HEK293 (cell line): ENCODE results near the gene SSR1.

Experiments used
- CTCF ChIA-PET: fragments of 350-600 bp; formaldehyde crosslinking; extraction: SDS; loops from one replicate; lab custom pipeline; 2021; ENCODE audit warnings: antibody characterized with exemption; lab: Yijun Ruan, JAX
- POLR2A ChIA-PET: fragments of 300-600 bp; formaldehyde crosslinking; extraction: SDS; loops from one replicate; lab custom pipeline; 2020; ENCODE audit warnings: antibody characterized with exemption, inconsistent platforms; lab: Yijun Ruan, JAX
- H3K27ac ChIP-seq: fragments of 200-500 bp; sonication (Bioruptor generic); 2 replicates; pipeline ENCODE4 v1.5.1; 2014; ENCODE audit warnings: low read depth, low read length, control low read depth, inconsistent platforms; ENCODE audit errors: extremely low read depth
- H3K36me3 ChIP-seq, 2 experiments: fragments of 200-500 bp in 1 of 2; sonication (Bioruptor generic) in 1 of 2; 1 replicate in 1 of 2; 2 replicates in 1 of 2; pipeline ENCODE4 v1.5.1; 2014 to 2017; ENCODE audit warnings: inconsistent platforms in 2 of 2, low read length in 2 of 2; ENCODE audit not compliant: control insufficient read depth in 2 of 2, insufficient read depth in 1 of 2
- H3K4me1 ChIP-seq: fragments of 200-500 bp; sonication (Bioruptor generic); 2 replicates; pipeline ENCODE4 v1.5.1; 2014; ENCODE audit warnings: mild to moderate bottlenecking, low read length, inconsistent platforms; ENCODE audit not compliant: control insufficient read depth, insufficient read depth
- H3K4me3 ChIP-seq: 2 replicates; pipeline ENCODE4 v1.5.1; 2011; ENCODE audit warnings: low read depth, mild to moderate bottlenecking, control low read depth, low read length, moderate library complexity
- H3K9me3 ChIP-seq: fragments of 200-500 bp; sonication (Bioruptor generic); 2 replicates; pipeline ENCODE4 v1.5.1; 2014; ENCODE audit warnings: low read depth, low read length, inconsistent platforms; ENCODE audit not compliant: control insufficient read depth, insufficient read depth
- ZBTB20 ChIP-seq: fragments of 450-650 bp; formaldehyde crosslinking; IDR thresholded peaks from 2 replicates; pipeline ENCODE4 v1.5.1; 2016; ENCODE audit warnings: missing biosample characterization, missing genetic modification characterization
- ZEB2 ChIP-seq: fragments of 450-650 bp; formaldehyde crosslinking; IDR thresholded peaks from 2 replicates; pipeline ENCODE4 v1.5.1; 2016; ENCODE audit warnings: missing biosample characterization, missing genetic modification characterization
- ZNF138 ChIP-seq: fragments of 450-650 bp; formaldehyde crosslinking; IDR thresholded peaks from 2 replicates; pipeline ENCODE4 v1.5.1; 2016; ENCODE audit warnings: missing biosample characterization, missing genetic modification characterization, borderline replicate concordance
- ZNF169 ChIP-seq: fragments of 450-650 bp; formaldehyde crosslinking; IDR thresholded peaks from 2 replicates; pipeline ENCODE4 v1.5.1; 2016; ENCODE audit warnings: missing biosample characterization, missing genetic modification characterization
- ZNF433 ChIP-seq: fragments of 450-650 bp; formaldehyde crosslinking; IDR thresholded peaks from 2 replicates; pipeline ENCODE4 v1.5.1; 2016; ENCODE audit warnings: missing biosample characterization, missing genetic modification characterization, low read depth
- ZNF513 ChIP-seq: fragments of 450-650 bp; IDR thresholded peaks from 2 replicates; pipeline ENCODE4 v1.5.1; 2018; ENCODE audit warnings: missing biosample characterization, missing genetic modification characterization
- ZNF521 ChIP-seq: fragments of 450-650 bp; formaldehyde crosslinking; IDR thresholded peaks from 2 replicates; pipeline ENCODE4 v1.5.1; 2017; ENCODE audit warnings: missing biosample characterization, mild to moderate bottlenecking, missing genetic modification characterization
- ZNF530 ChIP-seq: fragments of 450-650 bp; formaldehyde crosslinking; IDR thresholded peaks from 2 replicates; pipeline ENCODE4 v1.5.1; 2016; ENCODE audit warnings: low read depth, missing biosample characterization, missing genetic modification characterization
- ZNF549 ChIP-seq: fragments of 450-650 bp; IDR thresholded peaks from 2 replicates; pipeline ENCODE4 v1.5.1; 2018; ENCODE audit warnings: missing biosample characterization, missing genetic modification characterization, mild to moderate bottlenecking, inconsistent platforms, moderate library complexity
- ZNF76 ChIP-seq: fragments of 450-650 bp; formaldehyde crosslinking; IDR thresholded peaks from 2 replicates; pipeline ENCODE4; 2016; ENCODE audit warnings: low read depth, missing biosample characterization, missing genetic modification characterization, borderline replicate concordance
- ZNF792 ChIP-seq: fragments of 450-650 bp; formaldehyde crosslinking; IDR thresholded peaks from 2 replicates; pipeline ENCODE4 v1.5.1; 2016; ENCODE audit warnings: missing biosample characterization, missing genetic modification characterization
- ZNF837 ChIP-seq: fragments of 450-650 bp; formaldehyde crosslinking; IDR thresholded peaks from 2 replicates; pipeline ENCODE4 v1.5.1; 2016; ENCODE audit warnings: missing biosample characterization, missing genetic modification characterization
- ZSCAN18 ChIP-seq: fragments of 450-650 bp; formaldehyde crosslinking; IDR thresholded peaks from 2 replicates; pipeline ENCODE4 v1.5.1; 2016; ENCODE audit warnings: missing biosample characterization, missing genetic modification characterization
- TF ChIP-seq, protein P1 (sequence below): fragments of 450-650 bp; formaldehyde crosslinking; IDR thresholded peaks from 2 replicates; pipeline ENCODE4 v1.5.1; 2016; ENCODE audit warnings: missing biosample characterization, missing genetic modification characterization
- TF ChIP-seq, protein P2 (sequence below): fragments of 450-650 bp; formaldehyde crosslinking; IDR thresholded peaks from 2 replicates; pipeline ENCODE4 v1.5.1; 2016; ENCODE audit warnings: missing biosample characterization, missing genetic modification characterization, borderline replicate concordance

The SSR1 gene

DNA sequence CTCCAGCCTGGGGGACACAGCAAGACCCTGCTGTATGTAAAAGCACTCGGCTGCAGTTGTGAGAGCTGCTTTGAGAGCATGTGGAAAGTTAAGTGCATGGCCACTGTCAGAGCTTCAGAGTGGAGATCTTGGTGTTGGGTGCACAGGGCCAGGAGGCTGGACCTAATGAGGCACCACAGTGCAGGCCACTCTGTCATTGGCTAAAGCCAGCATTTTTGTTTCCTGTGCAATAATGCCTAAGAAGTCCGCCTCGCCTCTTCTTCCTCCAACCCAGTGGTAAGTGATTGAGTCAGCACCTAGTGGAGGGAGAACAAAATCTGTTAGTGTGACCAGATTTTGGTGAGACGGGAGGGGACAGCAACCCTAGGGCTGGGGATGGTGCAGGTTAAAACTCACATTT, 60.6 kb downstream of the SSR1 start:
- H3K4me3 ChIP-seq = no peak overlapping the region
- H3K36me3 ChIP-seq = peaks cover 5 to 39% of the 10 kb centered on the region in 2 experiments; a peak in 2 of 3 replicates
- TF ChIP-seq ZEB2 (tag by site-specific recombination) (no peak), ZNF433 (tag by site-specific recombination) (no peak), ZNF549 (no peak), ZNF521 (tag by site-specific recombination) (no peak), ZNF169 (tag by site-specific recombination) (no peak), ZNF837 (tag by site-specific recombination) (no peak), ZNF530 (tag by site-specific recombination) (no peak), ZNF76 (no peak), ZBTB20 (tag by site-specific recombination) (no peak), ZNF792 (tag by site-specific recombination) (no peak), ZNF138 (tag by site-specific recombination) (no peak), ZNF513 (tag by site-specific recombination) (no peak), ZSCAN18 (tag by site-specific recombination) (no peak)
- TF ChIP-seq, protein P1, sequence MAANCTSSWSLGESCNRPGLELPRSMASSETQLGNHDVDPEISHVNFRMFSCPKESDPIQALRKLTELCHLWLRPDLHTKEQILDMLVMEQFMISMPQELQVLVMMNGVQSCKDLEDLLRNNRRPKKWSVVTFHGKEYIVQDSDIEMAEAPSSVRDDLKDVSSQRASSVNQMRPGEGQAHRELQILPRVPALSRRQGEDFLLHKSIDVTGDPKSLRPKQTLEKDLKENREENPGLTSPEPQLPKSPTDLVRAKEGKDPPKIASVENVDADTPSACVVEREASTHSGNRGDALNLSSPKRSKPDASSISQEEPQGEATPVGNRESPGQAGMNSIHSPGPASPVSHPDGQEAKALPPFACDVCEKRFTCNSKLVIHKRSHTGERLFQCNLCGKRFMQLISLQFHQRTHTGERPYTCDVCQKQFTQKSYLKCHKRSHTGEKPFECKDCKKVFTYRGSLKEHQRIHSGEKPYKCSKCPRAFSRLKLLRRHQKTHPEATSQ (tag by site-specific recombination) = no peak
- TF ChIP-seq, protein P2, sequence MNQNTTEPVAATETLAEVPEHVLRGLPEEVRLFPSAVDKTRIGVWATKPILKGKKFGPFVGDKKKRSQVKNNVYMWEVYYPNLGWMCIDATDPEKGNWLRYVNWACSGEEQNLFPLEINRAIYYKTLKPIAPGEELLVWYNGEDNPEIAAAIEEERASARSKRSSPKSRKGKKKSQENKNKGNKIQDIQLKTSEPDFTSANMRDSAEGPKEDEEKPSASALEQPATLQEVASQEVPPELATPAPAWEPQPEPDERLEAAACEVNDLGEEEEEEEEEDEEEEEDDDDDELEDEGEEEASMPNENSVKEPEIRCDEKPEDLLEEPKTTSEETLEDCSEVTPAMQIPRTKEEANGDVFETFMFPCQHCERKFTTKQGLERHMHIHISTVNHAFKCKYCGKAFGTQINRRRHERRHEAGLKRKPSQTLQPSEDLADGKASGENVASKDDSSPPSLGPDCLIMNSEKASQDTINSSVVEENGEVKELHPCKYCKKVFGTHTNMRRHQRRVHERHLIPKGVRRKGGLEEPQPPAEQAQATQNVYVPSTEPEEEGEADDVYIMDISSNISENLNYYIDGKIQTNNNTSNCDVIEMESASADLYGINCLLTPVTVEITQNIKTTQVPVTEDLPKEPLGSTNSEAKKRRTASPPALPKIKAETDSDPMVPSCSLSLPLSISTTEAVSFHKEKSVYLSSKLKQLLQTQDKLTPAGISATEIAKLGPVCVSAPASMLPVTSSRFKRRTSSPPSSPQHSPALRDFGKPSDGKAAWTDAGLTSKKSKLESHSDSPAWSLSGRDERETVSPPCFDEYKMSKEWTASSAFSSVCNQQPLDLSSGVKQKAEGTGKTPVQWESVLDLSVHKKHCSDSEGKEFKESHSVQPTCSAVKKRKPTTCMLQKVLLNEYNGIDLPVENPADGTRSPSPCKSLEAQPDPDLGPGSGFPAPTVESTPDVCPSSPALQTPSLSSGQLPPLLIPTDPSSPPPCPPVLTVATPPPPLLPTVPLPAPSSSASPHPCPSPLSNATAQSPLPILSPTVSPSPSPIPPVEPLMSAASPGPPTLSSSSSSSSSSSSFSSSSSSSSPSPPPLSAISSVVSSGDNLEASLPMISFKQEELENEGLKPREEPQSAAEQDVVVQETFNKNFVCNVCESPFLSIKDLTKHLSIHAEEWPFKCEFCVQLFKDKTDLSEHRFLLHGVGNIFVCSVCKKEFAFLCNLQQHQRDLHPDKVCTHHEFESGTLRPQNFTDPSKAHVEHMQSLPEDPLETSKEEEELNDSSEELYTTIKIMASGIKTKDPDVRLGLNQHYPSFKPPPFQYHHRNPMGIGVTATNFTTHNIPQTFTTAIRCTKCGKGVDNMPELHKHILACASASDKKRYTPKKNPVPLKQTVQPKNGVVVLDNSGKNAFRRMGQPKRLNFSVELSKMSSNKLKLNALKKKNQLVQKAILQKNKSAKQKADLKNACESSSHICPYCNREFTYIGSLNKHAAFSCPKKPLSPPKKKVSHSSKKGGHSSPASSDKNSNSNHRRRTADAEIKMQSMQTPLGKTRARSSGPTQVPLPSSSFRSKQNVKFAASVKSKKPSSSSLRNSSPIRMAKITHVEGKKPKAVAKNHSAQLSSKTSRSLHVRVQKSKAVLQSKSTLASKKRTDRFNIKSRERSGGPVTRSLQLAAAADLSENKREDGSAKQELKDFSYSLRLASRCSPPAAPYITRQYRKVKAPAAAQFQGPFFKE (tag by site-specific recombination) = no peak
- POLR2A ChIA-PET = no interaction called here
- no peaks in the 10 kb centered on the region for H3K4me1 ChIP-seq
- no peaks in the 10 kb centered on the region for H3K9me3 ChIP-seq
- H3K27ac ChIP-seq = no peak overlapping the region
- CTCF ChIA-PET = interaction anchor here (0.6 to 5.7 kb wide), 3 partner anchors 9 to 1663 kb away, joined by 3 to 41 read pairs (median 6); no protein-coding TSS in a partner anchor
